ENCODE data around the gene ACY1. TPM values are rescaled to one million over a fixed set of nuclear protein-coding genes. Genes with fewer than 3 reads are reported as not detected.

ACY1 gene
- total and polyA plus RNA-seq, 2 of the 13 experiments (the other 11 are each of a cell fraction or from before 2014, with no cell fraction given) = 113 to 162 TPM

DNA sequence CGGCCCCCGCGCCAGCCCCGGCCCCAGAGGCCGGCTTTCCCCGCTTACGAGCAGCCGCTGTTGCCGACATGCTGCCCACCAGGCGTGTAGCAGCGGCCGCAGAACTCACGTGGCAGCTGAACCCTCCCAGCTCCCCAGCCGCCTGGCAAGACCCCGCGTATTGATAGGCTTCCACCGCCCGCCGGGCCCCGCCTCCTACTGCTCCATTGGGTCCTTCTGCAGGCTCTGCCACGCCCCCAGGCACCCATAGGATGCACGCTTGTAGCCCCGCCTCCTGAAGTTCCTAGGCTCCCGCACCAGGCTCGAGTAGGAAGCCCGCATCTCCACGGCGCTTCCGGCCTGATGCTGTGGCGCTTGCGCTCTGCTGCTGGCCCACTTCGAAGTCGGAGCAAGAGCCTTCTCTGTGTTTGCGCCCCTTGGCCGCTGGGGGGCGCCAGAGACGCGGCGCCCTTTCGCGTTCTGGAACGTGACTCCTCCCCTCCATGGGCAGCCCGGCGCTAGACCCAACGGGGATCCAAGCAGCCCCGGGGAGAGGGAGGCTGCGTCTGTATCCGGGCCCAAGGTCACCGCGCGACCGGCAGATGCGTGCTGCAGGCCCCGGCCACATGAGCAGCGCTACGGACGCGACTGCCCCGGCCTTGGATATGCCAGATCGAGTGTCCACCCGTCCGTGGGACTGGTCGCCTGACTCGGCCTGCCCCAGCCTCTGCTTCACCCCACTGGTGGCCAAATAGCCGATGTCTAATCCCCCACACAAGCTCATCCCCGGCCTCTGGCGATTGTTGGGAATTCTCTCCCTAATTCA, 41.3 kb upstream of the ACY1 start, which contains the start of the genes PARP3 and RRP9 (continued):
- TF ChIP-seq ZNF530 (CRISPR knock-in tag; IDR thresholded peaks at IDR 0.05; ENCODE audit: low read depth) (no peak), NFE2L1 (CRISPR knock-in tag; IDR thresholded peaks at IDR 0.05; ENCODE audit: borderline replicate concordance) (no peak; the same call in 1 of the 2 replicates), PHB2 (IDR thresholded peaks at IDR 0.05; ENCODE audit: partially characterized antibody) (no peak), SIX4 (CRISPR knock-in tag; IDR thresholded peaks at IDR 0.05) (peak; percentile 23; the same call in 1 of the 2 replicates), ZNF136 (CRISPR knock-in tag; IDR thresholded peaks at IDR 0.05; ENCODE audit: low read depth) (no peak), BRF2 (CRISPR knock-in tag; IDR thresholded peaks at IDR 0.05) (no peak), ZSCAN21 (CRISPR knock-in tag; IDR thresholded peaks at IDR 0.05; ENCODE audit: borderline replicate concordance) (peak; percentile 50; the same call in 1 of the 2 replicates), AHR (CRISPR knock-in tag; IDR thresholded peaks at IDR 0.05) (peak; percentile 75; the same call in 1 of the 2 replicates), ZNF225 (CRISPR knock-in tag; IDR thresholded peaks at IDR 0.05) (no peak), ETS1 (CRISPR knock-in tag; IDR thresholded peaks at IDR 0.05) (no peak; the same call in 1 of the 2 replicates), NR2F1 (CRISPR knock-in tag; IDR thresholded peaks at IDR 0.05) (peak in 1 of 2 experiments; percentile 23; a peak in 1 of 4 replicates), SOX5 (CRISPR knock-in tag; IDR thresholded peaks at IDR 0.05; ENCODE audit: borderline replicate concordance) (peak; percentile 52)
- TF ChIP-seq, protein P1, sequence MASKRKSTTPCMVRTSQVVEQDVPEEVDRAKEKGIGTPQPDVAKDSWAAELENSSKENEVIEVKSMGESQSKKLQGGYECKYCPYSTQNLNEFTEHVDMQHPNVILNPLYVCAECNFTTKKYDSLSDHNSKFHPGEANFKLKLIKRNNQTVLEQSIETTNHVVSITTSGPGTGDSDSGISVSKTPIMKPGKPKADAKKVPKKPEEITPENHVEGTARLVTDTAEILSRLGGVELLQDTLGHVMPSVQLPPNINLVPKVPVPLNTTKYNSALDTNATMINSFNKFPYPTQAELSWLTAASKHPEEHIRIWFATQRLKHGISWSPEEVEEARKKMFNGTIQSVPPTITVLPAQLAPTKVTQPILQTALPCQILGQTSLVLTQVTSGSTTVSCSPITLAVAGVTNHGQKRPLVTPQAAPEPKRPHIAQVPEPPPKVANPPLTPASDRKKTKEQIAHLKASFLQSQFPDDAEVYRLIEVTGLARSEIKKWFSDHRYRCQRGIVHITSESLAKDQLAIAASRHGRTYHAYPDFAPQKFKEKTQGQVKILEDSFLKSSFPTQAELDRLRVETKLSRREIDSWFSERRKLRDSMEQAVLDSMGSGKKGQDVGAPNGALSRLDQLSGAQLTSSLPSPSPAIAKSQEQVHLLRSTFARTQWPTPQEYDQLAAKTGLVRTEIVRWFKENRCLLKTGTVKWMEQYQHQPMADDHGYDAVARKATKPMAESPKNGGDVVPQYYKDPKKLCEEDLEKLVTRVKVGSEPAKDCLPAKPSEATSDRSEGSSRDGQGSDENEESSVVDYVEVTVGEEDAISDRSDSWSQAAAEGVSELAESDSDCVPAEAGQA (IDR thresholded peaks at IDR 0.05; ENCODE audit: low read depth) = no peak
- TF ChIP-seq, protein P1 (CRISPR knock-in tag; IDR thresholded peaks at IDR 0.05; ENCODE audit: borderline replicate concordance) = no peak
- TF ChIP-seq, protein P2, sequence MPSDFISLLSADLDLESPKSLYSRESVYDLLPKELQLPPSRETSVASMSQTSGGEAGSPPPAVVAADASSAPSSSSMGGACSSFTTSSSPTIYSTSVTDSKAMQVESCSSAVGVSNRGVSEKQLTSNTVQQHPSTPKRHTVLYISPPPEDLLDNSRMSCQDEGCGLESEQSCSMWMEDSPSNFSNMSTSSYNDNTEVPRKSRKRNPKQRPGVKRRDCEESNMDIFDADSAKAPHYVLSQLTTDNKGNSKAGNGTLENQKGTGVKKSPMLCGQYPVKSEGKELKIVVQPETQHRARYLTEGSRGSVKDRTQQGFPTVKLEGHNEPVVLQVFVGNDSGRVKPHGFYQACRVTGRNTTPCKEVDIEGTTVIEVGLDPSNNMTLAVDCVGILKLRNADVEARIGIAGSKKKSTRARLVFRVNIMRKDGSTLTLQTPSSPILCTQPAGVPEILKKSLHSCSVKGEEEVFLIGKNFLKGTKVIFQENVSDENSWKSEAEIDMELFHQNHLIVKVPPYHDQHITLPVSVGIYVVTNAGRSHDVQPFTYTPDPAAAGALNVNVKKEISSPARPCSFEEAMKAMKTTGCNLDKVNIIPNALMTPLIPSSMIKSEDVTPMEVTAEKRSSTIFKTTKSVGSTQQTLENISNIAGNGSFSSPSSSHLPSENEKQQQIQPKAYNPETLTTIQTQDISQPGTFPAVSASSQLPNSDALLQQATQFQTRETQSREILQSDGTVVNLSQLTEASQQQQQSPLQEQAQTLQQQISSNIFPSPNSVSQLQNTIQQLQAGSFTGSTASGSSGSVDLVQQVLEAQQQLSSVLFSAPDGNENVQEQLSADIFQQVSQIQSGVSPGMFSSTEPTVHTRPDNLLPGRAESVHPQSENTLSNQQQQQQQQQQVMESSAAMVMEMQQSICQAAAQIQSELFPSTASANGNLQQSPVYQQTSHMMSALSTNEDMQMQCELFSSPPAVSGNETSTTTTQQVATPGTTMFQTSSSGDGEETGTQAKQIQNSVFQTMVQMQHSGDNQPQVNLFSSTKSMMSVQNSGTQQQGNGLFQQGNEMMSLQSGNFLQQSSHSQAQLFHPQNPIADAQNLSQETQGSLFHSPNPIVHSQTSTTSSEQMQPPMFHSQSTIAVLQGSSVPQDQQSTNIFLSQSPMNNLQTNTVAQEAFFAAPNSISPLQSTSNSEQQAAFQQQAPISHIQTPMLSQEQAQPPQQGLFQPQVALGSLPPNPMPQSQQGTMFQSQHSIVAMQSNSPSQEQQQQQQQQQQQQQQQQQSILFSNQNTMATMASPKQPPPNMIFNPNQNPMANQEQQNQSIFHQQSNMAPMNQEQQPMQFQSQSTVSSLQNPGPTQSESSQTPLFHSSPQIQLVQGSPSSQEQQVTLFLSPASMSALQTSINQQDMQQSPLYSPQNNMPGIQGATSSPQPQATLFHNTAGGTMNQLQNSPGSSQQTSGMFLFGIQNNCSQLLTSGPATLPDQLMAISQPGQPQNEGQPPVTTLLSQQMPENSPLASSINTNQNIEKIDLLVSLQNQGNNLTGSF (CRISPR knock-in tag; IDR thresholded peaks at IDR 0.05) = peak; percentile 66; the same call in 1 of the 2 replicates

All from HepG2 (cell line).